NCI-H2196 treated with DMSO at 0.1 percent for 48 hours (cell line): ENCODE results near the gene IL11.
"Not testable (repeated sequence)": the region's sequence is repeated elsewhere in the genome, so short reads cannot be mapped to it uniquely, and the experiment has no call there.

Experiments
- DNase-seq: peaks from one replicate; lab custom pipeline; 2025; ENCODE audit not compliant: unreplicated experiment; lab: John Stamatoyannopoulos, UW

Gene IL11

DNA sequence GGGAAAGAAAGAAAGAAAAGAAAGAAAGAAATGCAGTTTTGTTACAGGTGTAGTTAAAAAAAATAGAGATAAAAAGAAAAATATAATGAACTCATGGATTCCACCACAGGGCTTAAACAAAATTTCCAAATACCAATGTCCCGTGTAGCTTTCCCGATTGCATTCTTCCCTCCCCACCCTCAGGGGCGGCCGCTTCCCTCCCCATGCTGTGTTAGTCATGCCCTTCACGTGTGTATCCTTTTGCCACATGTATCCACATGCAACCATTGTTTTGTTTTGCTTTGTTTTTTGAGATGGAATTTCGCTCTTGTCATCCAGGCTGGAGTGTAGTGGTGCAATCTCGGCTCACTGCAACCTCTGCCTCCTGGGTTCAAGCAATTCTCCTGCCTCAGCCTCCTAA lies 34.2 kb downstream of the IL11 start:
- DNase-seq = no peak

DNA sequence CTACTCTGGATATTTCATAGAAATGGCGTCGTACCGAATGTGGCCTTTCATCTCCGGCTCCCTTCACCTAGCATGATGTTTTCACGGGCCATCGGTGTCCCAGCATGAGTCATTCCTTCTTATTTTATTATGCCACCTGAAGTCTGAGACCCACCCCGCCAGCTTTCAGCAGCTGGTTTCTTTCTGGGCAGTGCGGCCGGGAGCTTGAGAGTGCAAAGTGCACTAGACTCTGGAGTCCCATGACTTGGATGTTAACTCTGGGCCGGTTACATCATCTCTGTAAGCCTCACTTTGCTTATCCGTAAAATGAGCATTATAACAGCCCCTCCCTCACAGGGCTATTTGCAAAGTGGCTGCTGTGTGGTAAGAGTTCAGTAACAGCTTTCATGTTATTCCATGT lies 36.4 kb downstream of the IL11 start:
- DNase-seq = no peak

DNA sequence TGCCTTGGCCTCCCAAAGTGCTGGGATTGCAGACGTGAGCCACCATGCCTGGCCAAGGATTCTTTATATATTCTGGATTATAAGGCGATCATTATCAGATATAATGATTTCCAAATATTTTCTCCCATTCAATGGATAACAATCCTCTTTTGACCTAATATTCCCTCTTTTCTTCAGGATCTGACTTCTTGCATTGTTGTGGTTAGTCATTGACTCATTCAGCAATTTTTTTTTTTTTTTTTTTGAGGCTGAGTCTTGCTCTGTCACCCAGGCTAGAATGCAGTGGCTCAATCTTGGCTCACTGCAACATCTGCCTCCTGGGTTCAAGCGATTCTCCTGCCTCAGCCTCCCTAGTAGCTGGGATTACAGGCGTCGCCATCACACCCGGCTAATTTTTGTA lies 40.5 kb downstream of the IL11 start:
- DNase-seq = not testable (repeated sequence)

DNA sequence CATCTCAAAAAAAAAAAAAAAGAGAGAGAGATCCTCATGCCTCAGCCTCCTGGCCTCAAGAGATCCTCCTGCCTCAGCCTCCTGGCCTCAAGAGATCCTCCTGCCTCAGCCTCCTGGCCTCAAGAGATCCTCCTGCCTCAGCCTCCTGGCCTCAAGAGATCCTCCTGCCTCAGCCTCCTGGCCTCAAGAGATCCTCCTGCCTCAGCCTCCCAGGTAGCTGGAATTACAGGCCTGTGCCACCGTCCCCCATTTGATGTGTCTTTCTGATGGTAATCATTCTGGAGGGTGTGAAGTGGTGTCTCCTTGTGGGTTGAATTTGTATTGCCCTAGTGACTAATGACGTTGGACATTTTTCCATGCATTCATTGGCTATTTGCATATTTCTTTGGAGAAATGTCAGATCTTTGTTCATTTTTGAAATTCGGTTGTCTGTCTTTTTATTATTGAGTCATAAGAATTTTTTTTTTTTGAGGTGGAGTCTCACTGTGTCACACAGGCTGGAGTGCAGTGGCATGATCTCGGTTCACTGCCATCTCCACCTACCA lies 41.4 kb downstream of the IL11 start:
- not testable (repeated sequence) for DNase-seq

DNA sequence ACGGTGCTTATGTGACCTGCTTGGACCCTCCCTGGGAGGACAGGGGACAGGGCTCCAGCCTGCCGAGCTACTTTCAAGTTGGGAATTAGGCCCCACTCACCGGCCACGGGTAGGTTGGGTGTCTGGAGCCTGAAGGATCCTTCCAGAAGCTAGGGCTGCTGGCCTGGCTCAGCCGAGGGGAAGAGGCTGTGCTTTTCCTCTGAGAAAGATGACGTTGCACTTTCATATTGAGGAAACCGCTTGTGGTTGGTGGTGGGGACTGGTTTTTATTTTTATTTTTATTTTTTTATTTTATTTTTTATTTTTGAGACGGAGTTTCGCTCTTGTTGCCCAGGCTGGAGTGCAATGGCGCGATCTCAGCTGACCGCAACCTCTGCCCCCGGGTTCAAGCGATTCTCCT lies 45.1 kb downstream of the IL11 start, which contains the start of gene TMEM150B:
TSS of gene TMEM150B (minus strand) at position 170 of the 400 bp plus-strand sequence. CDS start 4,305 bp downstream, outside the sequence.
- DNase-seq = no peak

DNA sequence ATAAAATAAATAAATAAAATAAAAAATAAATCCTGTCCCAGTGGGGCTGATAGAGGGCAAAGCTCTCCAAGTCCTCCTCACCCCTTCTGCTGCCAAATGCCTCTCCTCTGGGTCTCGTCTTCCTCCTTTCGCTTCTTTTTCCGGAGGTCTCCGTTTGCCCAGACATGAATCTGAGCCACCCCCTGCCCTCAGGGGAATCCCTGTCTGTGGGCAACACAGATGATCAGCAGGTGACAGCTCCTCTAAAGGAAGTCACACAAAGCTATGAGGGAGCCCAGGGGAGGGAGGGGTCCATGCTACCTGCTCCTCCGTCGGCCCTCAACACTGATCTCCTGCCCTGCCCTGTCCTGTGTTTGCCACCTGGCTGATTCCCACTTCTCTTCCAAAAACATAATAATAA lies 45.6 kb downstream of the IL11 start:
- no peak for DNase-seq

DNA sequence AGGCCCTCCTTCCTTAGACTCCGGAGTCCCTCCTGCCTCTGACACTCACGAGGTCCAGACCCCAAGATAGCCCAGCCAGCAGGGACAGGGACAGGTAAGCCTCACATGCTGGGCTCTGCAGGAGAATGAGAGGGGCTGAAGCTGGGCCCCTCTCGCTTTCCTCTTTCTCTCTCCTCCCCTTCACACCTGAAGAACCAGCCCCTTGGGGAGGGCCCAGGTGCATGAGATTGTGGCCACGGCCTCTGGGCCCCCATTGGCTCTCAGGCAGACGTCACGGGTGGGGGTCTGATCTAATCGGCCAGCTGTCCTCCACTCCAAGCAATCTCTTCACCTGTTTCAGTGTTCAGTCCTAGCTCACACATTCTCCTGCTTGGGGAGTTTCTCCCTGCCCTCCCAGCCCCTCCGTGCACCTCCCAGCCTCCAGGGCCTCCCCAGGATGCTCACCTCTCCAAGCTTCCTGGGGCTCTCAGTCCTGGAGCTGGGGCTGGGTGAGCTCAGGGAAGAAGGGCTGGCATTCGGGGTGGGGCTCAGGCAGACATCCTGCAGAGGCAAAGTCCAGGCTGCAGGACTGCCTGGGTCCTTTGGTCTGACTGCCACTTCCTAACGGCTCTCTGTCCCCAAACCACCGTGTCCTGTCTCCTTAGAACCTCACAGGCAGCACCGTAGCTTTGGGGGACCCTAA lies 47.9 kb downstream of the IL11 start:
- DNase-seq = no peak

DNA sequence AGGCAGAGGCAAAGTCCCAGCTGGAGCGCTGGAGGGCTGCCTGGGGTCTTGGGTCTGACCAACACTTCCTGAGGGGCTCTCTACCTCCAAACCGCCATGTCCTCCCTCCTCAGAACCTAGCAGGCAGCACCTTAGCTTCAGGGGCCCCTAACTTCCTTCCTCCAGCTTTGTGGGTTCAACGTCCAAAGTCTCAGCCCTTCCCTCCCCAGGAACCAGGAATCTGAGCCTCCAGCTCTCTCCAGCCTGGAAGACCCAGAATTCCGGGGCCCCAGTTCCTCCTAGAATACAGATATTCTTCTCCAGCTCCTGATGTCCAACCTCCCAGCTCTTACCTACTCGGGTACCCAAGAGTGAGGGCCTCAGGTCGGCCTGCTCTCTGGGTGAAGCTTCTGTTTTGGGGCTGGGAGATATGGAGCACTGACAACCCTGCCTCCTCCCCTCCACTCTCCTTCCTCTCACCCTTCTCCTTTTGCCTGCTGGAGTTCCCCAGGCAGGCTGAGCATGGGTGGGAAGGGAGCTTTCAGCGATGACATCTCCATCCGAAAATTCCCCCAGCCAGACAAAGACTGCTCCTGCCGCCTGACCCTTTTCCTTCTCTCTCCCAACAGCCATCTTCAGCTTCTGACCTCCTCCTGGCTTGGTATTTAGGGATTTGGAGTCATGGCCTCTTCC lies 48.7 kb downstream of the IL11 start:
- no peak for DNase-seq

DNA sequence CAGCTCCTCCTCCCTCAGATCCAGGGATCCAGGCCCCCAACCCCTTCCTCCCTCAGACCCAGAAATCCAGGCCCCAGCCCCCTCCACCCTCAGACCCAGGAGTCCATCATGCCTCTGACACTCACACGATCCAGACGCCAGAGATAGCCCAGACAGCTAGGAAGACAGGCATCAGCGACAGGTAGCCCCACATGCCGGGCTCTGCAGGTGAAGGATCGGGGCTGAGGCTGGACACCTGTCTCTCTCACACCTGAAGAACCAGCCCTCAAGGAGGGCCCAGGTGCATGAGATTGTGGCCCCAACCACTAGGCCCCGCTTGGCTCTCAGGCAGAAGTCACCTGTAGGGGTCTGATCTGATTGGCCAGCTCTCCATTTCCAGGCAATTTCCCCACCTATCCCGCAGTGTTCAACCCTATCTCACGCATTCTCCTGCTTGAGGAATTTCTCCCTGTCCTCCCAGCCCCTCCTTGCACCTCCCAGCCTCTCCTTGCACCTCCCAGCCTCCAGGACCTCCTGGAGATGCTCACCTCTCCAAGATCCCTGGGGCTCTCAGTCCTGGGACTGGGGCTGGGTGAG lies 49.3 kb downstream of the IL11 start:
- no peak for DNase-seq

DNA sequence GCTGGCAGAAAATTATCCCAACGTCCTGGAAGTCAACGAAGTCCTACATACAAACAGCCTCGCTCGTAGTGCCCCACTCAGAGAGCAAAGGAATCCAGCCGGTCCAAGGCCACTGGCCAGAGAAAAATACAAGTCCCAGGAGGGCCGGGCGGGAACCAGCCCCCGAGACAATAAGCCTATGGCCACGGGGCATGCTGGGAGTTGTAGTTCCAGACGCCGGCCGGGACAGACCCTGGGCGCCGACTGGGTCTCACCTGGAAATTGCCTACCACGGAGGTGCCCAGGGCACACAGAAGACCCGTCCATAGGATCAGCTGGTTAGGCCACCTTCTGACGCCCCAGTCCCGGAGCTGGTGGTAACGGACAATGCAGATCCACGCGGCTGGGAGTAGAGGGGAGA lies 50.5 kb downstream of the IL11 start:
- no peak for DNase-seq

DNA sequence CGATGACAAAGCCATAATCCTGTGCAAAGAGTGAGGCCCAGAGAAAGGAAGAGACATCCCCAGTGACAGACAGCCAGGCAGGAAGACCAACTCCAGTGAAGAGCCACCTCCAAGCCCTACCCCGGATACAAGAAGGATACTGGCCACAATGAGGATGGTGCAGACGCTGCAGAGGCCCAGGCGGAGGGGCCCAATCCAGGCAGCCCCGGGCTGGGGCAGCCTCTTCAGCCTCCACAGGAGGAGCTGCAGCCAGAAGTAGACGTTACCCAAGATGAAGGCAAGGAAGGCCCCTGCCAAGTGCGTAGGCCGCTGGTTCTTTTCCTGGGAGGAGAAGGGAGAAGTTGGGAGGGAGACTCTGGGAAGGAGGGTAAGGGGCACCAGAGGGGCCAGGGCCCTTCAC lies 53.6 kb downstream of the IL11 start:
- no peak for DNase-seq

DNA sequence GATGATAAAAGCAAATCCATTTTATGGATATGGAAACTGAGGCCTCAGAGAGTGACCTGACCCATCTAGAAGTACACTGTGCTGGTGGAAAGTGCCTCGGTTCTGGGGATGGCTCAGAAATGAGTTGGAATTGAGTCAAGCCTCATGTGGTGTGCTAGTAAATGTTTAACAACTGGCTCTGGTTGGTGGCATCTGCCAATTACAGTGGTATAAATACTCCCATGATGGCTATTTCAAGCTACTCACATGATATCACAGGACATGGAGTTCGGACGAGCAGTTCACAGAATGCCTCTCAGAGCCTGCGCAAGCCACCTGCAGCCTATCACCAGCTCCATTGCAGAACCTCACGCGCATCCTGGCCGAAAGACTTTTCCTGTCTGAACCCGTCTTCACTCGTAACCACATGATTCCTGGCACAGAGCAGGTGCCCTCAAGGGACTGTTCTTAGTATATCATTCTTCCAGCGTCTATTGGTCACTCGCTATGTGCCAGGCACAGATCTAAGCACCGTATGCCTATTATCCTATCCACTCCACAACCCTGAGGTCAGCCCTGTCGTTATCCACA lies 54.2 kb downstream of the IL11 start:
- DNase-seq = no peak

DNA sequence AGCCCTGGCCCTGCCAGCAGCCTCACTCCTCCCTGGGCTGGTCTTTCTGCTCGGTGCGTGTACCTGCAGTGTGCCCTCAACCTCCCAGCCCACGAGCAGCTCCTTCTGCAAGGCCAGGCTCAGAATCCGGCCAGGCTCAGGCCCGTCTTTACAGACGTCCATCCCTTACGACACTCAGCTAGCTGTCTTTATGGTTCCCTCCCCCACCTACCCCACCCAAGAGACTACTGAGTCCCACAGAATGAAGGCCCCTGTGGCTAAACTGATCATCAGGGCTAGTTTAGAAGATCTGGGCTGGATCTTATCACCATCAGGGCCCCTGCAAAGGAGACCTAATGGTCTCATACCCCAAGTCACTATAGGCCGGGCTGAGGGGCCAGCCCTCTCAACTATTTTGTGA lies 55.9 kb downstream of the IL11 start:
- no peak for DNase-seq
